ENCODE measurements around the gene ZRANB1.

The ZRANB1 gene

GRCh38 chr10:124993345-124993708, 51.4 kb downstream of the ZRANB1 start:
- FAIRE-seq, result no peak
- no peak for TF ChIP-seq CTCF (IDR thresholded peaks at IDR 0.05; ENCODE audit: insufficient read depth, missing control alignments)
- DNase-seq (ENCODE audit: insufficient read length, low spot score), result no peak

GRCh38 chr10:124993736-124994451, 52.0 kb downstream of the ZRANB1 start:
- DNase-seq (ENCODE audit: insufficient read length, low spot score) (no peak), FAIRE-seq (no peak)
- TF ChIP-seq CTCF (IDR thresholded peaks at IDR 0.05; ENCODE audit: insufficient read depth, missing control alignments), result no peak

- no peak for TF ChIP-seq CTCF (IDR thresholded peaks at IDR 0.05; ENCODE audit: insufficient read depth, missing control alignments)
- no peak for FAIRE-seq
- no peak for DNase-seq (ENCODE audit: insufficient read length, low spot score)
Observed at GRCh38 chr10:124994573-124995473, 52.9 kb downstream of the ZRANB1 start.

- DNase-seq (ENCODE audit: insufficient read length, low spot score) (no peak), FAIRE-seq (no peak)
- TF ChIP-seq CTCF (IDR thresholded peaks at IDR 0.05; ENCODE audit: insufficient read depth, missing control alignments), result no peak
Observed at GRCh38 chr10:124995605-124996004, 53.7 kb downstream of the ZRANB1 start.

GRCh38 chr10:124996127-124996853, 54.4 kb downstream of the ZRANB1 start:
- TF ChIP-seq CTCF (IDR thresholded peaks at IDR 0.05; ENCODE audit: insufficient read depth, missing control alignments), result no peak
- FAIRE-seq (no peak), DNase-seq (ENCODE audit: insufficient read length, low spot score) (no peak)

GRCh38 chr10:124996854-124997215, 54.9 kb downstream of the ZRANB1 start:
- TF ChIP-seq CTCF (IDR thresholded peaks at IDR 0.05; ENCODE audit: insufficient read depth, missing control alignments), result no peak
- DNase-seq (ENCODE audit: insufficient read length, low spot score), result no peak
- no peak for FAIRE-seq

All from D721Med (cell line).